Stimulated activated CD4-positive, alpha-beta T cell treated with anti-CD3 and anti-CD28 coated beads, Interleukin-12 subunit alpha, Interleukin-12 subunit beta, amount 100 ng/mL, for 24 hours (primary cell): ENCODE measurements around the gene SLC22A23.

Experiments used
- DNase-seq, 2 experiments: peaks; one replicate each; pipeline ENCODE4 v3.0.0-alpha.2; 2020; ENCODE audit warnings: low read depth in 2 of 2

Gene SLC22A23

DNA sequence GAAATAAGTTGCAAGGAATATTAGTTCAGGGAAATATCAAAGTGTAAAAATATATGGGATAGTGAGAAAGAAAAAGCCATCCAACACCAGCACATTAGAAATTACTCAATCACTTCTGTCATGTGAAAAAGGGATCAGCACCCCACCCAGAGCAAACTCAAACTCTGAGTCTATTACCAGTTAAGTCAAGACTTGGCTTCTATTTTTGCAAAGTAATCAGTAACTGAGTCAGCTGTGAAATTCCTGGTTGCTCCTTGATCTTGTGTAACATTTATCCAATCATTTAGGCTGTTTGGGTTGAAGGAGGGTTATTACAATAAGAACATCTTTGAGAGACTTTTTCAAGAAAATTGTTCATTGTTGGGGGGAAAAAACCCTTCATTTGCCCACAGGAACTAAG, 51.2 kb downstream of the SLC22A23 start:
- DNase-seq: no peak

- no peak for DNase-seq
Observed at GRCh38 chr6:3405182-3405518, 51.7 kb downstream of the SLC22A23 start.

GRCh38 chr6:3403238-3404173, 53.3 kb downstream of the SLC22A23 start:
- no peak for DNase-seq

DNA sequence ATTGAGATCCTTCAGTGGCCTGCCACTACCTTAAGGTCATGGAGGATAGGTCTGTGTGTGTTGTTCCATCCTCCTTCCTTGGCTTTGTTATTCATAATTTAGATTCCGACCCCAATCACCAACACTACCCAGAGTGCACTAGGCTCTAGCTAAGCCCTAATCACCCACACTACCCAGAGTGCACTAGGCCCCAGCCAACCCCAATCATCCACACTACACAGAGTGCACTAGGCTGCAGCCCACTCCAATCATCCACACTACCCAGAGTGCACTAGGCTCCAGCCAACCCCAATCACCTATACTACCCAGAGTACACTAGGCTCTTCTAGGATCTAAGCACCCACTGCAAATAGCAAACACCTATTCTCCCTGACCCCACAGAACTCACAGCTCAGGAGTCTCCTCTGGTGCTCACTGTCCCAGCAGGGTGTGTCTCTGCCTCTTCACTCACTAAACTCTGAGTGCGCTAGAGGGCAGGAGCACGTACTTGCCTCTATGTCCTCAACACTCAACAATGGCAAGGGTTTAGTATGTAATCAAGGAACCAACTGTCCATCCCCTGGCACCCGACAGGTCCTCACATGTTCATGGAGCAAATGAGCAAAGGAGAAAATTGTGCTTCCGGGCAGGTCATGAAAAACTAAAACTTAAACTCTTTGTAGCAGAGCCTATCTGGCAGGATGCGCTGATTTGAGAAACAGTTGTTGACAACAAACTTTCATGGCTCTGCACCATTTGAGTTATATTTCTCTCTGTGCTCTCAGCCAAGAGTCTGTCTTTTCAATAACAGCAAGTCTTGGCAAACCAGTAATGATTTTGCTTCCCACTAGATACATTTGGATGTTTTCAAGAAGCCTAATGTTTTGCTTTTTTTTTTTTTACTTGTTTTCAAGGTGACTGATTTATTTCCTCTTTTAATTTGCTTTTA, 54.3 kb downstream of the SLC22A23 start:
- no peak for DNase-seq

- no peak for DNase-seq
Observed at GRCh38 chr6:3400162-3400561, 56.7 kb downstream of the SLC22A23 start.

GRCh38 chr6:3398755-3399696, 57.8 kb downstream of the SLC22A23 start:
- no peak for DNase-seq

DNA sequence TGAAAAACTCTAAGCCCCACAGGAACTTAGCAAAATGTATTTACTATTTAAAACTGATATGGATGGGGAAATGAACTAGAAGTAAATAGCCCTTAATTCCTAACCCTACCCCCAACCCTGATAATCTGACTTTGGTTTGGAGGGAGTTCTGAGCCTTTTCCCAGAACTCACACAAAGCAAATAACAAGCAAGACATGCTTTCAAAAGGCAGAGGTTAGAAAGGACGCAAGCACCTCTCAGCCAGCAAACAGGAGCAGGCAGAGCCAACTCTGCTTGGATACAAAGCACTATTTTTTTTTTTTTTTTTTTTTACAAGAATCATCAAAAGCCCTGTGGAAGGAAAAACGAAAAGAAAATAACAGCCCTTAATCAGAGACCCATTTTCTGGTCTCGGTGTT, 58.7 kb downstream of the SLC22A23 start:
- DNase-seq: no peak

DNA sequence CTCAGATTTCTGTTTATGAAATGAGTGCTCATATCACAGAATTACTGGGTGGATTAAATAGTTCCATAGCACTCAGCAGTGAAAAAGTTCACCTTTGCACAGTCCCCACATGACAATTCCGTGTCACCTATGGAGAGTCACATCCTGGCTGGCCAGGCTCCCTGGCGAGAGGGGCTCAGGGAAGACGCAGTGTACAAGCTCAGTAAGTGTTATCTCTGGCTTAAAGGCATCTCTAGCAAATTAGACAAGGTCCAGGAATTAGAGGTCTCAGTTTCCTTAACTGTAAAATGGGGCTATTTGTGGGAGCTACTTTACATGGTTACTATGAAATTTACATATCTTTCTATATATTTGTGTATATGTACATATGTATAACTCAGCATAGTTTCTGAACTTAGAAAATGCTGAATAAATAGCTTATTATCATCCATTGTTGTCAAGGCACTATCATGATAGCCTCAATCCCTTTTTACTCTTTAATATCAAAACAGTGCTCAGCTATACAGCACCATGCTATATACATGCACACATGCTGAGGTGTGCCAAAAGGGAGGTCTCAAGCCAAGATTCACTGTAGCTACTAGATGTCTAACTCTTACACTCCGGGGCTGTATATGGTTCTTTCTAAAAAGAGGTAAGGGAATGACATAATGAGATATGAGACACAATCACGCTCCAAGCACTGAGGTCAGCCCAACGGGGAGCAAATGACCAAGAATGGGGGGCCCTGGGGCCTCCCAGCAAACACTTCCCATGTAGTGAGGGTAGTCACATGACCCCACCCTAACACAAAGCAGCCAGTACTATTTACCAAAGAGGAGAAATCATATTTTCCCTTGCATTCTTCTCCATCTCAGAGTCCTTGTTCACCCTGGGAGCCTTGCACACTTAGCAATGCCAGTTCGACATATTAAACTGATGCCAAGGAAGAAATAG, 59.4 kb downstream of the SLC22A23 start:
- no peak for DNase-seq

GRCh38 chr6:3396503-3397180, 60.2 kb downstream of the SLC22A23 start:
- no peak for DNase-seq

- no peak for DNase-seq
Observed at GRCh38 chr6:3394671-3395070, 62.2 kb downstream of the SLC22A23 start.

DNA sequence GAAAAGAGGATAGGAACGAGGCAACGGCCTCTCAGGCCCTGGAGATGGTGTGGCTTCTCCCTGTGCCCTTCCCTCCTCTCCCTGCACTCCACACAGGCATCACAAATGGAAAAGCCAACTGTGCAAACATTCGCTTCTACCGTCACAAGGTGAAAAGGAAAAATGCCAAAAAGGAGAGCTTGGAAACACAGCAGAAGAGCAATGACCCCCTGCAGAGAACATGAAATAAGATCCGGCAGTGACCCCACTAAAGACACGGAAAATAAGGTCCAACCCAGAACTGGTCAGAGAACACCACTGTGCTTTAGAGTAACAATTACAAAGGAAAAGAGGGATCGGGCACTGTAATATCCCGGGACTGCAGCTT, 63.0 kb downstream of the SLC22A23 start:
- no peak for DNase-seq

GRCh38 chr6:3392930-3393835, 63.7 kb downstream of the SLC22A23 start:
- no peak for DNase-seq

DNA sequence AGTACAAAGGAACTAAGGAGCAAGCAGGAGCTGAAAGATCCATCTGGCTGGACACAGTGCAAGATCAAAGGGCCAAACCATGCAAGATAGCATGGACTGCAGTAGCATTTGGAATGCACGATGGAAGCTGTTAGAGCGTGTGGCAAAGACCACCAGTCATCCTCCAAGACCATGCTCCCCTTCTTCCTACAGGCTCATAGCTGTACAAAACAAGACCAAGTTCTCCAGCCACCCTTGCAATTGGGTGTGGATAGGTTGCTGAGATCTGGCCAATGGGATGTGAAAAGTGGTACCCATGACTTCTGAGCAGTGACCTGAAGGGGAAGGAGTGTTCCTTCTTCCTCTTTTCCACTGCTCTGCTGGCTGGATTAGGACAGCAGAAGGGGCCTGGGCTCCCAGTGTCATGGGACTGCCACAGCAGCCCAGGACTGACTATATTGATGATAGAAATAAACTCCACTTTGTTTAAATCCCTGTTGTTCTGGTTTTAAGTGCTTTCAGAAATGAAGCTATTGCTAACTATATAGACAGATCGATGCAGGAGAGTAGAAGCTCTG, 64.9 kb downstream of the SLC22A23 start:
- DNase-seq: no peak

- DNase-seq: no peak
Observed at GRCh38 chr6:3390698-3391097, 66.2 kb downstream of the SLC22A23 start.

- no peak for DNase-seq
Observed at GRCh38 chr6:3389390-3390167, 67.3 kb downstream of the SLC22A23 start.

DNA sequence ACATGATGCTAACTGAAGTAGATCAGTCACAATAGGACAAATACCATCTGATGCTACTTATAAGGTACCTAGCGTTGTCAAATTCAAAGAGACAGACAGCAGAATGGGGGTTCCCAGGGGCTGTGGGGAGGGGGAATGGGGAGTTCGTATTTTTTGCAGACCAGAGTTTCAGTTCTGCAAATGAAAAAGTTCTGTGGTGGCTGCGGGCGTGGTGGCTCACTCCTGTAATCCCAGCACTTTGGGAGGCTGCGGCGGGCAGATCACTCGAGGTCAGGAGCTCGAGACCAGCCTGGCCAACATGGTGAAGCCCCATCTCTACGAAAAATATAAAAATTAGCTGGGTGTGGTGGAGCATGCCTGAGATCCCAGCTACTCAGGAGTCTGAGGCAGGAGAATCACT, 68.1 kb downstream of the SLC22A23 start:
- no peak for DNase-seq

- DNase-seq: no peak
Observed at GRCh38 chr6:3386374-3386857, 70.4 kb downstream of the SLC22A23 start.
